ENCODE measurements around the gene GEMIN2.
"Not testable (repeated sequence)": the region's sequence is repeated elsewhere in the genome, so short reads cannot be mapped to it uniquely, and the experiment has no call there.

Gene GEMIN2

DNA sequence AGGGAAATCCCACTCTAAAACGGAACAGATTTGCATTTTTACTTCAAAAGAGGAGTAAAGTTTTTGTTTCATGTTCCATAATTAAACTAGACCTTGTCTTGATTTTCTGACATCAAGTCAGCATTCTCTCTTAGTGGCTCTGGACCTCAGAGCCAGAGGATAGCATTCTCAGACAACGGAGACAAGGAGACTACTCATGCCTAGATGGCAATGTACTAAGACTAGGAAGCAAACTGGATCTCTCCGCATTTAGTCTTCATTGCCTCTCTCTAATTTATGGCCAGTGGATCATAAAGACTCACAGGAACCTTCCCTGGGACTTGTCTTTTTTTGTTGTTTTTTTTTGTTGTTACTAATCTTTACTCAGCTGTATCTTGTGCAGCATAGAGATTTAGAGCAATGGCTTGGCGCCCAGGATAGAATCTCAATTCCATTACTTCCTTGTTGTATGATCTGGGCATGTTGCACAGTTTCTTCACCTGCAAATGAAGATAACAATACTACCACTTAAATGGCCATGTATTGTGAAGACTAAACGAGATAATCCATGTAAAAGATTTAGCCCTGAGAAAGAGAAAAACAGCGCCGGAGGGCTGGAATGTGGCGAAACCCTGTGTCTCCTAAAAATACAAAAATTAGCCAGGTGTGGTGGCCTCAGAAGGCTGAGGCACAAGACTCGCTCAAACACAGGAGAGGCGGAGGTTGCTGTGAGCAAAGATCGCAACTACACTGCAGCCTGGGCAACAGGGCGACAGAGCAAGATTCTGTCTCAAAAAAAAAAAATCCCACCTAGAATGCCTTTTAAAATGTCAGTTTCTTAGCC, 4.0 kb upstream of the GEMIN2 start:
- DNase-seq (ENCODE audit: low spot score): no peak

GRCh38 chr14:39113685-39114072, 444 bp upstream of the GEMIN2 start:
- no peak for DNase-seq (ENCODE audit: low spot score)

DNA sequence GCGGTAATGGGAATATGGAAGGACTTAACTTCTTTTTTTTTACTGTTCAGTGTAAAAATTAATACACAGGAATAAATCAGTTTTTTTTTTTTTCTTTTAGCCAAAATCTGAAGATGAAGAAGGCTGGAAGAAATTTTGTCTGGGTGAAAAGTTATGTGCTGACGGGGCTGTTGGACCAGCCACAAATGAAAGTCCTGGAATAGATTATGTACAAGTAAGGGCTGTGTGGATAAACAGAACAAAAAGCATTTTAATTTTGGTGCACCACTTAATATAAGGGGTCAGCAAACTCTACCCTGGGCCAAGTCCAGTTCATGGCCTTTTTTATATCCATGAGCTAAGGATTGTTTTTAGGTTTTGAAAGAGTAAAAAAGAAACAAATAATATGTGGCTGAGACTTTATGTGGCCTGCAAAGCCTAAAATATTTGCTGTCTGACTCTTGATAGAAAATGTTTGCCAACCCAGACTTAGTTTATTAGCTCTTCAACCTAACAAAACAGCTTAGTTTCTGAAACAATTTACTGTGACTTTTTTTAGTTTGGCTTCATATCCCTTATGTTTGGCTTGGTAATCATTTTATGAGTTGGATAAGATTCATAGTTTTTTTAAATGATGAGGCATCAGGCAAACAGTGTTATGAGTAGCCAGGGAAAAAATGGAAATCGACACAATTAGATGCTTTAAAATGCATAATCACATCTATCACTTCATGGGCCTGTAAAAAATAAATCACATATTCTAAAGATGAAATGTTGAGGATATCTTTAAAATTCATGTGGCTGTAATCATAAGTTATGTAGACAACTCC, 8.4 kb downstream of the GEMIN2 start:
- DNase-seq (ENCODE audit: low spot score): no peak

- not testable (repeated sequence) for DNase-seq (ENCODE audit: low spot score)
These were observed 23.7 kb downstream of the GEMIN2 start for GRCh38 chr14:39137835-39138234.

- DNase-seq (ENCODE audit: low spot score): no peak
These were observed 24.3 kb downstream of the GEMIN2 start for GRCh38 chr14:39138440-39138839.

GRCh38 chr14:39140170-39140569, 26.0 kb downstream of the GEMIN2 start:
- no peak for DNase-seq (ENCODE audit: low spot score)

DNA sequence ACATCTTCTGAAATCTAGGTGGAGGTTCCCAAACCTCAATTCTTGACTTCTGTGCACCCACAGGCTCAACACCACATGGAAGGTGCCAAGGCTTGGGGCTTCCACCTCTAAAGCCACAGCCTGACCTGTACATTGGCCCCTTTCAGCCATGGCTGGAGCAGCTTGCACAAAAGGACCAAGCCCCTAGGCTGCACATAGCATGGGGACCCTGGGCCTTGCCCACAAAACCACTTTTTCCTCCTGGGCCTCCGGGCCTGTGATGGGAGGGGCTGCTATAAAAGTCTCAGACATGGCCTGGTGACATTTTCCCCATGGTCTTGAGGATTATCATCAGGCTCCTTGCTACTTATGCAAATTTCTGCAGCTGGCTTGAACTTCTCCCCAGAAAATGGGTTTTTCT, 27.5 kb downstream of the GEMIN2 start:
- not testable (repeated sequence) for DNase-seq (ENCODE audit: low spot score)

DNA sequence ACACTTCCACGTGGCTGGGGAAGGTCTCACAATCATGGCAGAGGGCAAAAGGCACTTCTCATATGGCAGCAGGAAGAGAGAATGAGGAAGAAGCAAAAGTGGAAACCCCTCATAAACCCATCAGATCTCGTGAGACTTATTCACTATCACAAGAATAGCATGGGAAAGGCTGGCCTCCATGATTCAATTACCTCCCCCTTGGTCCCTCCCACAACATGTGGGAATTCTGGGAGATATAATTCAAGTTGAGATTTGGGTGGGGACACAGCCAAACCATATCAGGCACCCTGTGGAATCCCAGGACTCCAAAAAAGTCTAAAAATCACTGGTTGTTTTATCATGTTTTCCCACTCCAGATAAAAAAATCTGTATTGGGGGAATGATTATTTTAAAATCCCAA, 29.1 kb downstream of the GEMIN2 start:
- not testable (repeated sequence) for DNase-seq (ENCODE audit: low spot score)

DNA sequence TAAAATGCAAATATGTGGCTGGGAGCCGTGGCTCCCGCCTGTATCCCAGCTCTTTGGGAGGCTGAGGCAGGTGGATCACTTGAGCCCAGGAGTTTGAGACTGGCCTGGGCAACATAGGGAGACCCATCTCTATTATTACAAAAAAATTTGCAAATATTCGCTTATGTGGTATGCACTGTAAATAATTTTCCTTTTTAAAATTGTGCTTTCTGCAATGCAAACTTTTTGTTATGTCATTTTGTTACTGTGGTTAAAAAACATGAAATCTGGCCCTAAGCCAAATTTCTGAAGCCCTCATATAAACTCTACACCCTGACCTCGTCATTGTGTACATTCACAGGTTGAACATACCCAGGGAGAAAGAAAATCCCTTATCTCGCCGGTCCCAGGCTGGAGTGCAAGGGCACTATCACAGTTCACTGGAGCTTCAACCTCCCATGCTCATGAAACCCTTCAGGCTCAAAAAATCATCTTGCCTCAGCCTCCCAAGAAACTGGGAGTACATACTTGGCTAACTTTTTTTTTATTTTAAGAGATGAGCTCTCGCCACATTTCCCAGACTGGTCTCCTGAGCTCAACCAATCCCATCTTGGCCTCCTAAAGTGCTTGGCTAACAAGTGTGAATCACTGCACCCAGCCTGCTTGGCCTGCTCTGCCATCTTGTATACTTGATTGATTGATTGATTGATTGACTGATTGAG, 31.3 kb downstream of the GEMIN2 start:
- DNase-seq (ENCODE audit: low spot score): no peak

- no peak for DNase-seq (ENCODE audit: low spot score)
These were observed 40.6 kb downstream of the GEMIN2 start for GRCh38 chr14:39154594-39155189.

- DNase-seq (ENCODE audit: low spot score): no peak
These were observed 43.4 kb downstream of the GEMIN2 start for GRCh38 chr14:39157491-39157890.

- DNase-seq (ENCODE audit: low spot score): no peak
These were observed 44.2 kb downstream of the GEMIN2 start for GRCh38 chr14:39158222-39158858.

DNA sequence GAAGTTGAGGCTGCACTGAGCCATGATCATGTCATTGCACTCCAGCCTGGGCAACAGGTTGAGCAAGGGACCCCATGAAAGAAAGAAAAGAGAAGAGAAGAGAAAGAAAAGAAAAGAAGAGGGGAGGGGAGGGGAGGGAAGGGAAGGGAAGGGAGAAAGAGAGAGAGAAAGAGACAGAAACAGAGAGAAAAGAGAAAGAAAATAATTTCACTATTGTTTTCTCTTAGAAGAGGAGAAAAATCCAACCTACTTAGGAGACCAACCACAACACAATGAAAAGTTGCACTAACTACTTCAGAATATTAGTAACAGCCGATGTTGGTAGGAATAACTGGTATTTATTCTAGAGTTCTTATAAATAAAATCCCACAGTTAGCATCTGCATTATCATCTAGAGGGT, 46.4 kb downstream of the GEMIN2 start:
- no peak for DNase-seq (ENCODE audit: low spot score)

GRCh38 chr14:39167797-39168320, 53.7 kb downstream of the GEMIN2 start:
- not testable (repeated sequence) for DNase-seq (ENCODE audit: low spot score)

DNA sequence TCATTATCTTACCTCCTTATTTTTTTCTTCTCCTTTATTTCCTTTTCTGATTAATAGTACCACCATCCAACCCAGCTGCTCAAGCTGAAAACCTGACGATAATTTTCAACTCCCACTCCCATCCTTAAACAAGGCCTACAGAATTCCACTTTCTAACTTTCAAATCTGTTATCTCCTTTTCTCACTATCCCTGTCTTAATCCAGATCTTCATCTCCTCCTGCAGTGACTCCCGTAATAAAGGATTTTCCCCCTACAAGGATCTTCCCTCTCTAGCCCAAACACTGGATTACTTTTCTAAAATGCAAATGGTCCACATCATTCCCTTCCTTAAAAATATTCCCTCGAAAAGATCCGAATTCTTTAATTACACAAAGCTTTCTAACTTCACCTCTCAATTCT, 54.5 kb downstream of the GEMIN2 start:
- no peak for DNase-seq (ENCODE audit: low spot score)

DNA sequence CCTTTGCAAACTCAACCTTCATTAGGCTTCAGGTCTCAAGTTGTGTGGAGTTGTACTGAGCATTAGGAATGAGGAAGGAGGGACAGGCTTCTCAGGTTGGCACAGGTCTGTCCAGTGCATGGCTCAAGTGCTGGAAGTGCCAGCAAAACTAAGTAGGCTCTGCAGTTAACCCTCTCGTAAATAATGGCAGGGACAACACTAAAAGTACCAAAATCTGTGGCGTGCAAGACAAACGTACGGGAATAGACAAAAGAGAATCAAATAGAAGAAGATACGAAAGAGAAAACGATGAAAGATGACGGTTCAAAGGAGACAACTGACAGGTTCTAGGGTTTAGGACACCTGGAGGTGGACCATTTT, 55.4 kb downstream of the GEMIN2 start:
- no peak for DNase-seq (ENCODE audit: low spot score)

DNA sequence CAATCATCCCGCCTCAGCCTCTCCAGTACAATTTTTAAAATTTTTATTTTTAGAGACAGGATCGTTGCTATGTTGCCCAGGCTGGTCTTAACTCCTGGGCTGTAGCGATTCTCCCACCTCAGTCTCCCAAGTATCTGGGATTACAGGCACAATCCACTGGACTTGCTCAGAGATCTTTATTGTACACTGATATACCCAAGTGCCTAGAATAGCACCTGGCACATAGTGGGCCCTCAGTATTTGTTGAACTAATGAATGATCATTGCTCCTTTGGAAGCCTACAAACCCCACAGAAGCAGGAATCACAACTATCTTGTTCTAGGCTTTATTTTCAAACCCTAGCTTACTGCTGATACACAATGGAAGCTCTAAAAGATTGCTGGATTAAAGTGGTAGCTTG, 59.1 kb downstream of the GEMIN2 start:
- DNase-seq (ENCODE audit: low spot score): no peak

GRCh38 chr14:39174560-39175444, 60.7 kb downstream of the GEMIN2 start, which contains the start of gene PNN:
TSS of gene PNN (plus strand) at chr14:39175254. CDS start at chr14:39175280, 26 bp downstream.
- peak; percentile 98 for DNase-seq (ENCODE audit: low spot score)

DNA sequence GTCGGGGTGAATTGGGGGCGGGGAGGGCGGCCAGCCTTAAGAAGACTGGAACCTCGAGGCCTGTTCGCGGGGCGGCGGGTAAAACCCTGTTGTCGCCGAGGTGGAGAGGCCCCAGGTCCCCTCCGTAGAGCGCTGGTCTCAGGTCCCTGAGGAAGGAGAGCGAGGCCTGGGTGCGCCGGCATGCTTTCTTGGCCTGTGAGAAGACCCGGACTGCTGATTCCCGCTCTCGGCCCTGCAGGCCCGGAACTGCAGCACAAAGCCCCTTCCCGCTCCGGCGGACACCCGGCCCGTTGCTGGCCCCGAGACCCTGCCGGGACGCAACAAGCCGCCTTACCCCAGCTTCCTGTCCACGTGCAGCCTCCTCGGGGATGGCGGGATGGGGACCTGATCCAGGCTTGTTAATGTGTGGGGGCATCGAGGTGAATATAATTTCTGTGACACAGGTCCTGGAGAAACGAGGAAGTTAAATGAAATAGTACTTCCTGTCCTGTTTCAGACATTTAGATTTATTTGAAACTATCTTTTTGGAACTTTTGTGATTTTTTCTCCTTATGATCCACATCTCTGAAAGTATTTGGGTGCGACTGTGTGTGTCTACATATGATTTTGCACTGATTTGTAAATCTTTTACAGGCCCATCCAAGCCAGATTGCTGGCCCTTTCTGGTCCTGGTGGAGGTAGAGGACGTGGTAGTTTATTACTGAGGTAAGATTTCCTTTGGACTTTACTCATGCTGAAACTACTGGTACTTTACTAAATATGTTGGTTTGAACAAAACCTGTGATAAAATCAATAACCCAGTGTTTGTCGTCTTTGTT, 61.5 kb downstream of the GEMIN2 start:
- DNase-seq (ENCODE audit: low spot score): peak; percentile 19

Measured in CD4-positive, alpha-beta T cell treated with Interleukin-15 for 4 hours (primary cell).